Dendritic cell treated with granulocyte-macrophage colony-stimulating factor and Interleukin-4, amounts not matched to agents 40 ng/mL and 50 ng/mL, for 4 days (primary cell): ENCODE data around the gene MIF.
"Not testable (repeated sequence)": the region's sequence is repeated elsewhere in the genome, so short reads cannot be mapped to it uniquely, and the experiment has no call there.

ENCODE experiments used
- H3K27ac Mint-ChIP-seq: one replicate; pipeline ENCODE4 v1.8.0; 2022; ENCODE audit warnings: mild to moderate bottlenecking, mixed read lengths
- H3K27me3 Mint-ChIP-seq: one replicate; pipeline ENCODE4 v1.8.0; 2022; ENCODE audit warnings: mild to moderate bottlenecking, mixed read lengths
- H3K36me3 Mint-ChIP-seq: one replicate; pipeline ENCODE4 v1.8.0; 2022; ENCODE audit warnings: low read depth, mixed read lengths
- H3K4me1 Mint-ChIP-seq: one replicate; pipeline ENCODE4 v1.8.0; 2022; ENCODE audit warnings: low read depth, mixed read lengths
- H3K4me3 Mint-ChIP-seq: one replicate; pipeline ENCODE4 v1.8.0; 2022; ENCODE audit warnings: mild to moderate bottlenecking, moderate library complexity, mixed read lengths
- H3K9me3 Mint-ChIP-seq: one replicate; pipeline ENCODE4 v1.8.0; 2022; ENCODE audit warnings: mixed read lengths
- intact Hi-C: fragments of 100-400 bp; cut with micrococcal nuclease; formaldehyde crosslinking; loops from one replicate; pipeline ENCODE4 v1.15.0; 2022

The MIF gene

DNA sequence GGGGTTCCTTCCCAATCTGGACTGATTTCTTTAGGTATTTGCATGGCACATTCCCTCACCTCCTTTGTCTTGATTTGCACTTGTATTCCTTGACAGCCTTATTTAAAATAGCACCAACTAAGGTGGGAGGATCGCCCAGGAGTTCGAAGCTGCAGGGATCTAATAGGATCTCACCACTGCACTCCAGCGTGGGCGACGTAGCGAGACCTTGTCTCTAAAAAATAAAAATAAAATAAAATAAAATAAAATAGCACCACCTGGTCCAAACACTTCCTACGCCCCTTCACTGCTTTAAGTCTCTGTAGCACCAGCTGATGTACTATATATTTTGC is 35.7 kb upstream of the MIF start:
- H3K4me1 Mint-ChIP-seq: peaks cover 17% of the 10 kb centered on the region
- intact Hi-C loops: loop anchor here (5.0 kb wide), 2 partner anchors 34 to 54 kb away; partner anchors contain the start of gene MIF
- no peaks in the 10 kb centered on the region for H3K9me3 Mint-ChIP-seq
- peak overlapping the region; percentile 91 for H3K4me3 Mint-ChIP-seq
- peak overlapping the region; percentile 87 for H3K27ac Mint-ChIP-seq
- H3K36me3 Mint-ChIP-seq: no peaks in the 10 kb centered on the region
- H3K27me3 Mint-ChIP-seq: peaks cover 2% of the 10 kb centered on the region

DNA sequence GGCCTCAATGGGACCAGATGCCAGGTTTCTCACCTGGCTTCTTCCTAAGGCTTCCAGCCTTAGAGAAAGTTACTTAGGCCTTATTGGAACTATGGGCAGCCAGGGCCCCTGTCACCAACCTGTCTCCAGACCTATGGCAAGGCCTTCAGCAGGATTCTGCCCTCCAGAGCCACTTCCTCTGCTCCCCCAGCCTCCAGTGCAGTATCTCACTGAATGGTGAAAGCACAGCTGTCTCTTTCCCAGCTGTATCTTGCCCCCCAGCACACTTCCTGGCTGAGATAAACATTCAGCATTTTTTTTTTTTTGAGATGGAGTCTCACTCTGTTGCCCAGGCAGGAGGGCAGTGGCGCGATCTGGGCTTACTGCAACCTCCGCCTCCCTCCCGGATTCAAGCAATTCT is 35.0 kb upstream of the MIF start:
- no peak overlapping the region for H3K4me3 Mint-ChIP-seq
- H3K36me3 Mint-ChIP-seq: no peaks in the 10 kb centered on the region
- H3K27me3 Mint-ChIP-seq: peaks cover 2% of the 10 kb centered on the region
- peaks cover 17% of the 10 kb centered on the region for H3K4me1 Mint-ChIP-seq
- H3K27ac Mint-ChIP-seq: no peak overlapping the region
- intact Hi-C loops: loop anchor here (5.0 kb wide), 2 partner anchors 33 to 53 kb away; partner anchors contain the start of gene MIF
- H3K9me3 Mint-ChIP-seq: no peaks in the 10 kb centered on the region

DNA sequence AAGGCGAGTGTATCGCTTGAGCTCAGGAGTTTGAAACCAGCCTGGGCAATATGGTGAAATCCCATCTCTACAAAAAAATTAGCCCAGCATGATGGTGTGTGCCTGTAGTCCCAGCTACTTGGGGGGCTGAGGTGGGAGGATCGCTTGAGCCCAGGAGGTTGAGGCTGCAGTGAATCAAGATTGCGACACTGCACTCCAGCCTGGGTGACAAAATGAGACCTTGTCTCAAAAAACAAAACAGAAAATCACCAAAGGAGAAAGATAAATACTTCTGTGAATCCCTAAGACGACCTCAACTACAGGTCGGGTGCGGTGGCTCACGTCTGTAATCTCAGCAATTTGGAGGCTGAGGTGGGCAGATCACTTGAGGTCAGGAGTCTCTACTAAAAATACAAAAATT is 34.0 kb upstream of the MIF start:
- H3K27ac Mint-ChIP-seq, H3K36me3 Mint-ChIP-seq, H3K4me3 Mint-ChIP-seq, H3K27me3 Mint-ChIP-seq, intact Hi-C loops, H3K9me3 Mint-ChIP-seq: not testable (repeated sequence)
- H3K4me1 Mint-ChIP-seq: peaks cover 17% of the 10 kb centered on the region

DNA sequence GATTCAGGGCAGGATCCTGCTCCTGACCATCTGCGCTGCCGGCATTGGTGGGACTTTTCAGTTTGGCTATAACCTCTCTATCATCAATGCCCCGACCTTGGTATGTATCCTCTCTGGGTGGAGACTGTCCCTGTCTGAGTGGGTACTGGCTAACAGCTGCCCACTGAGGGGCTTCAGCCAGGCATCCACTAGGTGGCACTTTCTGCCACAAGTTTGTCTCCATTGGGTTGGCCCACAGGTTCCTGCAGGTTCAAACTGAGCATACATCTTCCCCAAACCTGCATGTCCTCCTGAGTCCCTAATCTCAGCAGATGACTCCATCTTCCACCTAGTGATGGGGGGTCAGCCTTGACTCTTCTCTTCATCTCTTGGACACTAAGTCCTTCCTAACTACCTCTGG is 32.1 kb upstream of the MIF start:
- no peak overlapping the region for H3K27ac Mint-ChIP-seq
- intact Hi-C loops: no loop called here
- H3K9me3 Mint-ChIP-seq: no peaks in the 10 kb centered on the region
- peaks cover 1% of the 10 kb centered on the region for H3K27me3 Mint-ChIP-seq
- H3K36me3 Mint-ChIP-seq: no peaks in the 10 kb centered on the region
- peaks cover 10% of the 10 kb centered on the region for H3K4me1 Mint-ChIP-seq
- H3K4me3 Mint-ChIP-seq: no peak overlapping the region

DNA sequence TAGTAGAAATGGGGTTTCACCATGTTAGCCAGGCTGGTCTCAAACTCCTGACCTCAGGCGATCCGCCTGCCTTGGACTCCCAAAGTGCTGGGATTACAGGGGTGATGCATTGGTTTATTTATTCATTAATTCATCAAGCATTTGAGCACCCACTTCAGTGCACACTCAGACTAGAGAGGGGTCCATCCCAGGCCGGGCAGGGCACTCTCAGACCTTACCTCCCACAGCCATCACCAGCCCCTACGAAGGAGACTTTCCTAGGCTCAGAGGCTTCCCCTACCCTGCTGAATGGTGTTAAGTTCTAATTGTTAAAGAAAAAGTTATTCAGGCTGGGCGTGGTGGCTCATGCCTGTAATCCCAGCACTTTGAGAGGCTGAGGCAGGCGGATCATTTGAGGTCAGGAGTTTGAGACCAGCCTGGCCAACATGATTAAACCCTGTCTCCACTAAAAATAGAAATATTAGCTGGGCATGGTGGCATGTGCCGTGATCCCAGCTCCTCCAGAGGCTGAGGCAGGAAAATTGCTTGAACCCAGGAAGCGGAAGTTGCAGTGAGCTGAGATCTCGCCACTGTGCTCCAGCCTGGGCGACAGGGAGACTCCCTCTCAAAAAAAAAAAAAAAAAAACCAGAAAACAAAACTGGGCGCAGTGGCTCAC is 29.6 kb upstream of the MIF start:
- H3K27ac Mint-ChIP-seq, H3K9me3 Mint-ChIP-seq, H3K36me3 Mint-ChIP-seq, H3K27me3 Mint-ChIP-seq, H3K4me3 Mint-ChIP-seq, H3K4me1 Mint-ChIP-seq, intact Hi-C loops: not testable (repeated sequence)

DNA sequence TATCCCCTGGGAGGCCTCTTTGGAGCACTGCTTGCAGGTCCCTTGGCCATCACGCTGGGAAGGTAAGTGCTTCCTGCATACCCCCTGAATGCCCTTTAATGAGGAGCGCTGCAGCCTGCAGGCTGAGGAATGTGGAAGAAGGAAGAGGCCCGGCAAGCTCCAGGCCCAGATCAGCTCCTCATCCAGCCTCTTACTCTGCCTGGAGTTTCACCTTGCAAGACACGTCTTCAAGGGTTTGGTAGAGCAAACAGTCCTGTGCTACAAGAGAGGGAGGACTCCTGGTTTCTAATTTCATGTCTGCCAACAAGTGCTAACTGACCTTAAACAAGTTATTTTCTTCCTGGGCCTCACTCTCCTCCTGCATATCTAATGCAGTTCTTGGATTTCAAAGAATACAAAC is 25.6 kb upstream of the MIF start:
- H3K9me3 Mint-ChIP-seq: no peaks in the 10 kb centered on the region
- no peak overlapping the region for H3K4me3 Mint-ChIP-seq
- H3K4me1 Mint-ChIP-seq: no peaks in the 10 kb centered on the region
- intact Hi-C loops: no loop called here
- H3K27ac Mint-ChIP-seq: no peak overlapping the region
- no peaks in the 10 kb centered on the region for H3K27me3 Mint-ChIP-seq
- H3K36me3 Mint-ChIP-seq: peaks cover 6% of the 10 kb centered on the region

DNA sequence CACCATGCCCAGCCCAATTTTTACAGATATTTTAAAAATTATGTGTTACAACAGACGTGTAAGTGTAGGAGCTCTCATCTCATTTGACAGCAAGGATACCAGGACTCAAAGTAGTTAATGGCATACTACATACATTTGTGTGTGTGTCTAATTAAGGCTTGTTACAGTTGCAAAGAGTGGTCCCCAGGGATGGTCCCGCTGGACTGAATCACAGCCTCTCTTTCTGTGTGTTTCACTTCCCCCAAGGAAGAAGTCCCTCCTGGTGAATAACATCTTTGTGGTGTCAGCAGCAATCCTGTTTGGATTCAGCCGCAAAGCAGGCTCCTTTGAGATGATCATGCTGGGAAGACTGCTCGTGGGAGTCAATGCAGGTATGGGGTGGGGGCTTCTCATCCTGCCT is 19.3 kb upstream of the MIF start:
- Mint-ChIP-seq H3K4me3 (no peak overlapping the region), H3K9me3 (no peaks in the 10 kb centered on the region), H3K27ac (no peak overlapping the region), H3K27me3 (no peaks in the 10 kb centered on the region), H3K4me1 (no peaks in the 10 kb centered on the region), H3K36me3 (no peaks in the 10 kb centered on the region)
- intact Hi-C loops: no loop called here

DNA sequence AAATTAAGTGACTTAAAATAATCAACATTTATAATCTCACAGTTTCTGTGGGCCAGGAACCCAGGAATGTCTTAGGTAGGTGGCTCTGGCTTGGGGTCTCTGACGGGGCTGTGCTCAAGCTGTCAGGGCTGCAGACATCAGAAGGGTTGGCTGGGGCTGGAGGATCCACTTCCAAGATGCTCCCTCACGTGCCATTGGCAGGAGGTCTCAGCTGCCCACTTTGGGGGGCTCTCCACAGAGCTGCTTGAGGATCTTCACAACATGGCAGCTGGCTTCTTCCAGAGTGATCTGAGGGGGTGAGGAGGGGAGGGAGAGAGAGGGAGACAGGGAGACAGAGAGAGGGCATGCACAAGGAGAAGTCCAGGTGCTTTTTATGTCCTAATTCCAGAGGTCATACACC is 18.4 kb upstream of the MIF start:
- Mint-ChIP-seq H3K9me3 (no peaks in the 10 kb centered on the region), H3K4me1 (no peaks in the 10 kb centered on the region), H3K27ac (no peak overlapping the region), H3K4me3 (no peak overlapping the region), H3K27me3 (no peaks in the 10 kb centered on the region), H3K36me3 (no peaks in the 10 kb centered on the region)
- intact Hi-C loops: no loop called here

DNA sequence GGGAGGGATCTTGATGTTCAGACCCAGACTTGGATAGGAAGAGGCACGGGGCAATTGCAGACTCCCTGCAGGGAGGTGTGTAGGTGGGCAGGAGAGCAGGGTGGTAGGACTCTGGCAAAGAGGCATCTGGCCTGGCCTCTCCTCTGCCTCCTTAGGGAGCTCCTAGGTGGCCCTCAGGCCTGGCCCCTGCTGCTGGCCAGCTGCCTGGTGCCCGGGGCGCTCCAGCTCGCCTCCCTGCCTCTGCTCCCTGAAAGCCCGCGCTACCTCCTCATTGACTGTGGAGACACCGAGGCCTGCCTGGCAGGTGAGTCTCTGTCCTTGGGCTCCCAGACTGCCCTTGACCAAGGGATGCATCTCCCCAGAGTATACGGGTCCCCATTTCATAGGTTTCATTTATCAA is 16.6 kb upstream of the MIF start:
- no peaks in the 10 kb centered on the region for H3K9me3 Mint-ChIP-seq
- intact Hi-C loops: no loop called here
- no peaks in the 10 kb centered on the region for H3K36me3 Mint-ChIP-seq
- H3K4me1 Mint-ChIP-seq: no peaks in the 10 kb centered on the region
- no peaks in the 10 kb centered on the region for H3K27me3 Mint-ChIP-seq
- no peak overlapping the region for H3K4me3 Mint-ChIP-seq
- H3K27ac Mint-ChIP-seq: no peak overlapping the region

DNA sequence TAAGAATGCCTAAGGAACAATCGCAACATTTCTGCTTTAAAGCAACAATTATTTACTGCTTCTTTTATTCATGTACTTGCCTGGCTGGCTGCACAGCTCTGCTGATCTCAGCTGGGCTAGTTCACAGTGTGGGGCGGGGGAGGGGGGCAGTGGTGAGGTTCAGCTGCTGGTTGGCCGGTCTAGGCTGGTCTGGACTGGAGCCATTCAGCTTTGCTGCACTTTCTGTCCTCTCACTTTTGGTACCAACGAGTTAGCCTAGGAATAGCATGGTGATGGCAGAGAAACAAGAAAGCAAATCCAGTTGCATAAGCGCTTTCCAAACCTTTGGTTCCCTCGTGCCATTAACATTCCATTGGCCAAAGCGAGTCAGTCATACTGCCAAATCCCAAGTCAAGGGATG is 16.0 kb upstream of the MIF start:
- Mint-ChIP-seq H3K27me3 (no peaks in the 10 kb centered on the region), H3K36me3 (no peaks in the 10 kb centered on the region), H3K4me3 (no peak overlapping the region), H3K9me3 (no peaks in the 10 kb centered on the region), H3K27ac (no peak overlapping the region), H3K4me1 (no peaks in the 10 kb centered on the region)
- intact Hi-C loops: no loop called here

DNA sequence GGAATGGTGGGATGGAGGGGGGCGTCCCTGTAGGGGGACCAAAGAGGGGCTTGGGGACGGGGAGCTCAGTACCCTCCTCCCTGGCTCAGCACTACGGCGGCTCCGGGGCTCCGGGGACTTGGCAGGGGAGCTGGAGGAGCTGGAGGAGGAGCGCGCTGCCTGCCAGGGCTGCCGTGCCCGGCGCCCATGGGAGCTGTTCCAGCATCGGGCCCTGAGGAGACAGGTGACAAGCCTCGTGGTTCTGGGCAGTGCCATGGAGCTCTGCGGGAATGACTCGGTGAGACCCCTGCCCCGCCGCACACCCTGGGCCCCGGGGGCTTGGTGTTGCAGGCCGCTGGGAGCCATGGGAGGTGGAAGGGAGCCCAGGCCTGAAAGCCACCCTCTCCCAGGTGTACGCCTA is 11.8 kb upstream of the MIF start:
- Mint-ChIP-seq H3K27me3 (no peaks in the 10 kb centered on the region), H3K4me1 (no peaks in the 10 kb centered on the region), H3K4me3 (no peak overlapping the region), H3K27ac (no peak overlapping the region), H3K36me3 (no peaks in the 10 kb centered on the region), H3K9me3 (no peaks in the 10 kb centered on the region)
- intact Hi-C loops: no loop called here

DNA sequence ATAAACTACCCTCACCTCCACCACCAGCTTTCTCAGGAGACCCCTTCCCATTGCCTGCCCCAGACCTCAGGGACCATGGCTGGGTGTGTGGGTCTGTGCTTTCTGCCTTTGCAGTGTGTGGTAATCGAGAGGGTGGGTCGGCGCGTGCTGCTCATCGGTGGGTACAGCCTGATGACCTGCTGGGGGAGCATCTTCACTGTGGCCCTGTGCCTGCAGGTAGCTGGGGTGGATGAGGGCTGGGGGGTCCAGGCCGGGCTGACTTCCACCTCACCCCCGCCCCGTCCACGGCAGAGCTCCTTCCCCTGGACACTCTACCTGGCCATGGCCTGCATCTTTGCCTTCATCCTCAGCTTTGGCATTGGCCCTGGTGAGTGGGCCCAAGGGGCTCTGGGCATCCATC is 10.5 kb upstream of the MIF start:
- H3K27me3 Mint-ChIP-seq: no peaks in the 10 kb centered on the region
- H3K36me3 Mint-ChIP-seq: no peaks in the 10 kb centered on the region
- H3K27ac Mint-ChIP-seq: no peak overlapping the region
- intact Hi-C loops: no loop called here
- H3K9me3 Mint-ChIP-seq: no peaks in the 10 kb centered on the region
- no peak overlapping the region for H3K4me3 Mint-ChIP-seq
- H3K4me1 Mint-ChIP-seq: peaks cover 4% of the 10 kb centered on the region

DNA sequence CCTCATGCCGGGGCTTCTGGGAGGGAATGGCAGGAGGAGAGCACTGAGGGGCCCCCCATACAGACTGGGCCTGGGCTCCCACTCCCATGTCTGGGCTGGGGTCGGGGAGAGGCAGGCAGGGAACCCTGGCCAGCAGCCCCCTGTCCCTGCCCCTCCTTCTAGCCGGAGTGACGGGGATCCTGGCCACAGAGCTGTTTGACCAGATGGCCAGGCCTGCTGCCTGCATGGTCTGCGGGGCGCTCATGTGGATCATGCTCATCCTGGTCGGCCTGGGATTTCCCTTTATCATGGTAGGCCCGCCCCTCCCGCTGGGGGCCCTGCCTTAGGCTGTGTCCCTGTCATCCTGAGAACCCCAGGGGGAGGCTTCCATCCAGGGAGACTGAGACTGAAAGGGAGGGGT is 10.0 kb upstream of the MIF start:
- no peak overlapping the region for H3K27ac Mint-ChIP-seq
- intact Hi-C loops: no loop called here
- no peaks in the 10 kb centered on the region for H3K27me3 Mint-ChIP-seq
- H3K9me3 Mint-ChIP-seq: no peaks in the 10 kb centered on the region
- peaks cover 5% of the 10 kb centered on the region for H3K4me1 Mint-ChIP-seq
- no peak overlapping the region for H3K4me3 Mint-ChIP-seq
- H3K36me3 Mint-ChIP-seq: no peaks in the 10 kb centered on the region

DNA sequence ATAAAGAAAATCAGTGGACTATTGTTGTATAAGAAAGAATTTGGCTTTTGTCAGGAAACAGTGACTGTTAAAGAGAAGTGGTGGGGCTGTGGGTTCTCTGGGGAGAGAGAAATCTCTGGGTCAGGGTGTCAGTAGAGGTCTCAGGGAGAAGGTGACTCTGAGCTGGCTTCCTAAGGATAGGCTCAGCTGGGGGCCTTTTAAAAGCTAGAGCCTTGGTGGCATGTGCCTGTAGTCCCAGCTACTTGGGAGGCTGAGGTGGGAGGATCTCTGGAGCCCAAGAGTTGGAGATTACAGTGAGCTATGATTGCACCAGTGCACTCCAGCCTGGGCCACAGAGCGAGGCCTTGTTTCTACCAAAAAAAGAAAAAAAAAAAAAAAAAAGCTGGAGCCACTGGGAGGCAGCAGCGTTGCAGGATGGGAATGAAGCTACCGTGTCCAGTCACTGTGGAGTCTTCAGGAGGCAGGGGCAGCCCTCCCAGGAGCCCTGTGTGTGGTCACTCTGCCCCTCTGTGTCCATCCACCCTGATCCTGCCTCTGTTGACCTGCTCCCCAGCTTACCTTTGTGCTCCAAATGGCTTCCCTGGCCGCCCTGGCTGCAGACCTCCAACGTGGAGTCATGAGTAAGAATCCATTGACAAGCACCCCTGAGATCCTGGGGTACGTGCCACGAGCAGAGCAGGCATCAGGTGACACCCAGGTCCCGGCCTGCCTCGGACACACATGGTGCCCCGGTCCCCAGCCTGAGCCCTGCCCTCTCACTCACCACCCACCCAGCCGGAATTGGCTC is 5.4 kb upstream of the MIF start:
- H3K4me1 Mint-ChIP-seq: peaks cover 15% of the 10 kb centered on the region
- H3K27me3 Mint-ChIP-seq: peaks cover 7% of the 10 kb centered on the region
- intact Hi-C loops: no loop called here
- H3K36me3 Mint-ChIP-seq: no peaks in the 10 kb centered on the region
- no peaks in the 10 kb centered on the region for H3K9me3 Mint-ChIP-seq
- no peak overlapping the region for H3K4me3 Mint-ChIP-seq
- H3K27ac Mint-ChIP-seq: no peak overlapping the region

DNA sequence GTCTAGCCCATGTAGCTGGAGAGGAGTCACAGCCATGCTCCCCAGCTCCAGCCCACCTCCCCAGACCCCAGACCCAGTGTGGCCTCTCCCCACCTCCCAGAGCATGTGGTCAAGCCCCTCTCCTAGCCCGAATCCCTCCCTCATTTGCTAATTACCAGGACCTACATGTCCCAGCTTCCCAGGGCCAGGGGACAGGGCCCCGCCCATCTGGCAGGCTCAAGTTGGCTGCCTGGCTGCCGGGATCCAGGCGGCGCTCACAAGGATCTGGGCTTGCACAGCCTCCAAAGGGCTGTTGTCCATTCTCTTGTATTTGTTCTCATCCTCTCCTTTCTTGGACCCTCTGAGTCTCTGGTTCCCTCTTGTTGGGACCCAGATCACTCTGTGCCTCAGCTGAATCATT is 4.6 kb upstream of the MIF start:
- H3K36me3 Mint-ChIP-seq: peaks cover 6% of the 10 kb centered on the region
- H3K4me3 Mint-ChIP-seq: no peak overlapping the region
- H3K4me1 Mint-ChIP-seq: peaks cover 22% of the 10 kb centered on the region
- H3K27ac Mint-ChIP-seq: no peak overlapping the region
- intact Hi-C loops: loop anchor here (5.0 to 10.0 kb wide), 2 partner anchors 32 to 55 kb away; partner anchors contain the start of genes DERL3 and SLC2A11
- peaks cover 7% of the 10 kb centered on the region for H3K27me3 Mint-ChIP-seq
- no peaks in the 10 kb centered on the region for H3K9me3 Mint-ChIP-seq
